SU-DHL-6 (cell line): Measurements from ENCODE around the gene FBN2.

Experiments used
- H2AFZ ChIP-seq: fragments of 200-600 bp; sonication (generic); 2 replicates; pipeline ENCODE4 v1.6.1; 2014; ENCODE audit warnings: low read depth, mild to moderate bottlenecking, moderate library complexity, mixed read lengths, antibody characterized with exemption, low read length; ENCODE audit not compliant: severe bottlenecking
- H3F3A ChIP-seq: fragments of 200-600 bp; shearing (Covaris generic); 2 replicates; pipeline ENCODE4 v1.6.0; 2016; ENCODE audit warnings: antibody characterized with exemption, mild to moderate bottlenecking; ENCODE audit not compliant: insufficient read depth
- H3K27ac ChIP-seq: fragments of 200-600 bp; sonication (generic); 2 replicates; pipeline ENCODE4 v1.5.1; 2016; ENCODE audit warnings: low read depth, mild to moderate bottlenecking, low read length, moderate library complexity, mixed read lengths
- H3K27me3 ChIP-seq: fragments of 200-600 bp; sonication (generic), shearing (Covaris generic); 2 replicates; pipeline ENCODE4 v1.6.0; 2014; ENCODE audit warnings: mild to moderate bottlenecking, low read length
- H3K36me3 ChIP-seq: fragments of 200-600 bp; sonication (generic); 2 replicates; pipeline ENCODE4 v1.6.1; 2014; ENCODE audit warnings: mild to moderate bottlenecking, low read length, mixed read lengths
- H3K4me2 ChIP-seq: fragments of 300-600, 200-600 bp; shearing (Covaris generic), sonication (generic); 2 replicates; pipeline ENCODE4 v1.6.0; 2014; ENCODE audit warnings: low read length, low read depth, mild to moderate bottlenecking; ENCODE audit not compliant: poor library complexity, severe bottlenecking
- H3K4me3 ChIP-seq: fragments of 200-600 bp; sonication (generic); 2 replicates; pipeline ENCODE4 v1.5.1; 2014; ENCODE audit warnings: antibody characterized with exemption, low read length, mild to moderate bottlenecking, mixed read lengths; ENCODE audit not compliant: insufficient read depth, poor library complexity, severe bottlenecking
- H3K79me2 ChIP-seq: fragments of 200-600 bp; sonication (generic); 2 replicates; pipeline ENCODE4 v1.6.1; 2014; ENCODE audit warnings: mild to moderate bottlenecking, low read length, moderate library complexity; ENCODE audit not compliant: insufficient read depth
- H3K9ac ChIP-seq: fragments of 200-600 bp; sonication (generic); 2 replicates; pipeline ENCODE4 v1.7.0; 2014; ENCODE audit warnings: mild to moderate bottlenecking, low read length
- H3K9me2 ChIP-seq: fragments of 200-600 bp; sonication (generic); replicated peaks from 2 replicates; pipeline ENCODE4 v1.6.1; 2014; ENCODE audit warnings: low read length; ENCODE audit not compliant: insufficient read depth
- H3K9me3 ChIP-seq: fragments of 200-600 bp; sonication (generic); 2 replicates; pipeline ENCODE4 v1.6.1; 2014; ENCODE audit warnings: low read length, mixed read lengths; ENCODE audit not compliant: insufficient read depth
- H4K20me1 ChIP-seq: fragments of 200-600 bp; sonication (generic); 2 replicates; pipeline ENCODE4 v1.6.1; 2014; ENCODE audit warnings: low read depth, mild to moderate bottlenecking, antibody characterized with exemption, low read length, moderate library complexity, mixed read lengths
- EZH2phosphoT487 ChIP-seq: fragments of 200-600 bp; sonication (generic), shearing (Covaris generic); conservative IDR thresholded peaks from 2 replicates; pipeline ENCODE4 v1.6.1; 2018; ENCODE audit warnings: mild to moderate bottlenecking, antibody characterized with exemption, low read length, moderate library complexity, mixed read lengths
- TF ChIP-seq, protein P1 (sequence below): fragments of 200-600 bp; sonication (generic); IDR thresholded peaks from one replicate; pipeline ENCODE4 v1.5.1; 2017; ENCODE audit warnings: antibody characterized with exemption, mild to moderate bottlenecking, low read length, moderate library complexity; ENCODE audit not compliant: insufficient read depth, poor library complexity, severe bottlenecking

The FBN2 gene

DNA sequence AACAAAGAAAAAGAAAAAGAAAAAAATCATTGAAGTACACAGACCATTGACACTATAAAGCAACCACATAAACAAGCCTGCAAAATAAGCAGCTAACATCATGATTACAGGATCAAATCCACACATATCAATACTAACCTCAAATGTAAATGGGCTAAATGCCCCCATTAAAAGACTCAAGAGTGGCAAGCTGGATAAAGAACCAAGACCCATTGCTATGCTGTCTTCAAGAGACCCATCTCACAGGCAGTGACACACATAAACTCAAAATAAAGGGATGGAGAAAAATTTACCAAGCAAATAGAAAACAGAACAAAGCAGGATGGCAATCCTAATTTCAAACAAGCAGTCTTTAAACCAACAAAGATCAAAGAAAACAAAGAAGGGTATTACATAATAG, 15.7 kb upstream of the FBN2 start:
- Histone ChIP-seq H4K20me1 (no peaks in the 10 kb centered on the region), H3K27me3 (no peaks in the 10 kb centered on the region), H3F3A (no peaks in the 10 kb centered on the region), H3K4me3 (no peak overlapping the region), H3K36me3 (no peaks in the 10 kb centered on the region), H3K27ac (no peak overlapping the region), H3K9me3 (no peaks in the 10 kb centered on the region), H3K79me2 (no peaks in the 10 kb centered on the region), H3K9me2 (no peaks in the 10 kb centered on the region), H3K4me2 (no peak overlapping the region), H3K9ac (no peak overlapping the region), H2AFZ (no peak overlapping the region)
- no peak for TF ChIP-seq EZH2phosphoT487
- TF ChIP-seq, protein P1, sequence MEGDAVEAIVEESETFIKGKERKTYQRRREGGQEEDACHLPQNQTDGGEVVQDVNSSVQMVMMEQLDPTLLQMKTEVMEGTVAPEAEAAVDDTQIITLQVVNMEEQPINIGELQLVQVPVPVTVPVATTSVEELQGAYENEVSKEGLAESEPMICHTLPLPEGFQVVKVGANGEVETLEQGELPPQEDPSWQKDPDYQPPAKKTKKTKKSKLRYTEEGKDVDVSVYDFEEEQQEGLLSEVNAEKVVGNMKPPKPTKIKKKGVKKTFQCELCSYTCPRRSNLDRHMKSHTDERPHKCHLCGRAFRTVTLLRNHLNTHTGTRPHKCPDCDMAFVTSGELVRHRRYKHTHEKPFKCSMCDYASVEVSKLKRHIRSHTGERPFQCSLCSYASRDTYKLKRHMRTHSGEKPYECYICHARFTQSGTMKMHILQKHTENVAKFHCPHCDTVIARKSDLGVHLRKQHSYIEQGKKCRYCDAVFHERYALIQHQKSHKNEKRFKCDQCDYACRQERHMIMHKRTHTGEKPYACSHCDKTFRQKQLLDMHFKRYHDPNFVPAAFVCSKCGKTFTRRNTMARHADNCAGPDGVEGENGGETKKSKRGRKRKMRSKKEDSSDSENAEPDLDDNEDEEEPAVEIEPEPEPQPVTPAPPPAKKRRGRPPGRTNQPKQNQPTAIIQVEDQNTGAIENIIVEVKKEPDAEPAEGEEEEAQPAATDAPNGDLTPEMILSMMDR = no peak

DNA sequence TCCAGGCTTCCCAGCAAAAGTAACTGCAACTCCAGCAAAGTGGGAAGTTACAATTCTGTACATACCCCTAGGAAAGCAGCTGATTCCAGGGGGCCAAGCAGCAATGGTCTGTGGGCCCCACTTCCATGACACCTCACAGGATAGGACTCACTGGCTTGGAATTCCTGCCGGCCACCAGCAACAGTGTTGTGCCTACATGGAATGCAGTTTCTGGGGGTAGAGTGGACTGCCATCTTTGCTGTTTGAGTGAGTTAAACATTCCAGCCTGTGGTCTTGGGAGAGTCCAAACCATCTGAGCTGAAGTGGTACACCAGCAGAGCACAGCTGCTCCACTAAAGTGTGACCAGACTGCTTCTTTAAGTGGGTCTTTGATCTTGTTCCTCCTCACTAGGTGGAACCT, 13.4 kb upstream of the FBN2 start:
- no peak for TF ChIP-seq EZH2phosphoT487
- TF ChIP-seq, protein P1 = no peak
- Histone ChIP-seq H3F3A (no peaks in the 10 kb centered on the region), H3K4me2 (no peak overlapping the region), H3K9ac (no peak overlapping the region), H2AFZ (no peak overlapping the region), H3K4me3 (no peak overlapping the region), H3K9me2 (no peaks in the 10 kb centered on the region), H4K20me1 (no peaks in the 10 kb centered on the region), H3K79me2 (no peaks in the 10 kb centered on the region), H3K27ac (no peak overlapping the region), H3K36me3 (no peaks in the 10 kb centered on the region), H3K9me3 (no peaks in the 10 kb centered on the region), H3K27me3 (no peaks in the 10 kb centered on the region)

DNA sequence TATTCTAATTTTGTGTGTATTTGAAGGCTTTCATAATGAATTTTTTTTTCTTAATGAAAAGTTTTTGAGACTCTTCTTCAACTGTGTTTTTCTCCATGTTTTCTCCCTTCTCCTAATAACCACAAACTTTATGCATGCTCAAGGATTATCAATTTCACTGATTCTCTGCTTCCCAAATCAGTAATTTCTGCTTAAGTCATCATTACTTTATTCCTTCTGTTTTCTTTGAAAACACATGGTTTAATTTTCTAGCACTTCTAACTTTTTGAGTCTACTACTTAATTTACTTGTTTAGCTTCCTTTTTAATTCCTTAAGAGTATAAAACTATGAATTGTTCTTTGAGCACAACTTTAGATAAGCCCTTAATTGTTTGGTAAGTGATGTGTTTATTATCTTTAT, 11.5 kb upstream of the FBN2 start:
- H3F3A ChIP-seq = no peaks in the 10 kb centered on the region
- H3K36me3 ChIP-seq = no peaks in the 10 kb centered on the region
- no peak for TF ChIP-seq EZH2phosphoT487
- TF ChIP-seq, protein P1 = no peak
- no peaks in the 10 kb centered on the region for H4K20me1 ChIP-seq
- no peak overlapping the region for H2AFZ ChIP-seq
- no peaks in the 10 kb centered on the region for H3K9me3 ChIP-seq
- H3K4me2 ChIP-seq = no peak overlapping the region
- no peaks in the 10 kb centered on the region for H3K27me3 ChIP-seq
- no peak overlapping the region for H3K9ac ChIP-seq
- no peaks in the 10 kb centered on the region for H3K79me2 ChIP-seq
- no peak overlapping the region for H3K27ac ChIP-seq
- no peaks in the 10 kb centered on the region for H3K9me2 ChIP-seq
- no peak overlapping the region for H3K4me3 ChIP-seq
